GM23248 (cell line): ENCODE data around the gene NPBWR2.

Experiments
- EZH2 ChIP-seq: fragments of 200-600 bp; sonication (generic); IDR thresholded peaks from 2 replicates; pipeline ENCODE4 v1.6.1; 2018; ENCODE audit warnings: antibody characterized with exemption, mild to moderate bottlenecking; ENCODE audit not compliant: insufficient read depth, poor library complexity, severe bottlenecking
- EZH2phosphoT487 ChIP-seq: fragments of 200-600 bp; sonication (generic); IDR thresholded peaks from 2 replicates; pipeline ENCODE4 v1.6.1; 2018; ENCODE audit warnings: antibody characterized with exemption, moderate library complexity, mild to moderate bottlenecking, low read depth; ENCODE audit not compliant: insufficient read depth

DNA sequence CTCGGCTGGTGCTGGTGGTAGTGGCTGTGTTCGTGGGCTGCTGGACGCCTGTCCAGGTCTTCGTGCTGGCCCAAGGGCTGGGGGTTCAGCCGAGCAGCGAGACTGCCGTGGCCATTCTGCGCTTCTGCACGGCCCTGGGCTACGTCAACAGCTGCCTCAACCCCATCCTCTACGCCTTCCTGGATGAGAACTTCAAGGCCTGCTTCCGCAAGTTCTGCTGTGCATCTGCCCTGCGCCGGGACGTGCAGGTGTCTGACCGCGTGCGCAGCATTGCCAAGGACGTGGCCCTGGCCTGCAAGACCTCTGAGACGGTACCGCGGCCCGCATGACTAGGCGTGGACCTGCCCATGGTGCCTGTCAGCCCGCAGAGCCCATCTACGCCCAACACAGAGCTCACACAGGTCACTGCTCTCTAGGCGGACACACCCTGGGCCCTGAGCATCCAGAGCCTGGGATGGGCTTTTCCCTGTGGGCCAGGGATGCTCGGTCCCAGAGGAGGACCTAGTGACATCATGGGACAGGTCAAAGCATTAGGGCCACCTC, 8.8 kb downstream of the NPBWR2 start:
- TF ChIP-seq EZH2 (no peak), EZH2phosphoT487 (no peak)
